Midbrain (tissue), 1 donor: Measurements from ENCODE around the gene MYO1E.
A peak's percentile ranks its signal among the peaks of the same experiment; 100 is the strongest.
"Not testable (repeated sequence)": the region's sequence is repeated elsewhere in the genome, so short reads cannot be mapped to it uniquely, and the experiment has no call there.

ENCODE experiments used
- DNase-seq: peaks from one replicate; lab custom pipeline; 2025; lab: John Stamatoyannopoulos, UW

The MYO1E gene

DNA sequence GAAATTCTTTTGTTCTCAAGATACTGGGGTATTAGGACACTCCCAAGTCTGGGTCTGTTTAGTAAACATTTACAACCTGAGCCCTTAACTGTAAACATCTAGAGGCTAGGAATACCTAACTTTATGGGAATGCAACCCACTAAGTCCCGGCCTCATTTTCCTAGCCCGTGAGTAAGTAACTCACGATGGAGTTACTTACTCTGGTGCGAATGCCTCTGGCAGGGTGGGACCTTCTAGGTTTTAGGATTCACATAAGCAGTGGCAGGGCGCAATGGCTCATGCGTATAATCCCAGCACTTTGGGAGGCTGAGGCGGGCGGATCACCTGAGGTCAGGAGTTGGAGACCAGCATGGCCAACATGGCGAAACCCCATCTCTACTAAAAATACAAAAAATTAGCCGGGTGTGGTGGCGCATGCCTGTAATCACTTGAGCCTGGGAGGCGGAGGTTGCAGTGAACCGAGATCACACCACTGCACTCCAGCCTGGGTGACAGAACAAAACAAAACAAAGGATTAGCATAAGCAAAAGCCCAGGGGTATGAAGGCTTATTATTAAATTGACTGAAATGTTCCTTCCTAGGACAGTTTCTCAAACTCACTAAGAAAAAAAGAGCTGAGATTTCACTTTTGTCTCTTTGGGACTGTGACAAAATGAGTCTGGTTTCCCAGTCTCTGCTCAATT is 14.7 kb upstream of the MYO1E start:
- not testable (repeated sequence) for DNase-seq

GRCh38 chr15:59385171-59385570 is 12.5 kb upstream of the MYO1E start:
- no peak for DNase-seq

DNA sequence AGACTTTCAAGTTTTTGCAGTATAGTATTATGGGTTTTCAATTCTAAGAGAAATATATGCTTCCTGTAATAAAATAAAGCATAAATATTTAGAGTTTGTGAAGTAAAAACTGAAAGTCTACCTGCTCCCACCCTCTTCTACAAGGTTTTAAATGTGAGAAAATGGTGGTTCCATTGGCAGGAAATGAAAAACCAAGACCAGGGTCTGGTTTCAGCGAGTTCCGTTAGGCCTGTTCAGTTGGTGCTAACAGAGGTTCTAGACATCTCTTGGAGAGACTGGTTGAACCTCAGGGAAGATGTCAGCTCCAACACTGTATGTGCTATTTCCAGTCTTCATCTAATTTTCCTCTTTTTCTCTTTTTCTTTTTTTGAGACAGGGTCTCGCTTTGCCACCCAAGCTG is 11.8 kb upstream of the MYO1E start:
- no peak for DNase-seq

- no peak for DNase-seq
These were observed 8.4 kb upstream of the MYO1E start for GRCh38 chr15:59380902-59381610.

GRCh38 chr15:59379531-59379930 is 6.9 kb upstream of the MYO1E start:
- no peak for DNase-seq

- no peak for DNase-seq
These were observed 6.2 kb upstream of the MYO1E start for GRCh38 chr15:59378855-59379254.

DNA sequence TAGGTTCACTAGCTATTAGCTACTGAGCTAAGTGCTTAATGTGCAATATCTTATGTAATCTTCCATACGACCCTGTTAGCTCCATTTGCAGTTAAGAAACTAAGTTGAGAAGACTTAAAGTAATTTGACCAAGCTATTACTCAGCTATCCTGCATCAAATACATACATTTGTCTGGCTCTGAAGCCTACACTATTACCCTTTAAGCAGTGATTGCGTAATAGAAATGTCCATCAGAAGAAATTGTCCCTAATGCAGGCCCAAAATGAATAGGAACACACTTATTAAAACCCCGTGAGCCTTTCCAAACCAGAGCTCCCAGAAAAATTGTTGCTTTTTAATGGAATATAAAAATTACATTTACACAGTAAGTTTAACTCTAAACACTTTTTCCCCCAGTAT is 5.3 kb upstream of the MYO1E start:
- DNase-seq, result no peak

DNA sequence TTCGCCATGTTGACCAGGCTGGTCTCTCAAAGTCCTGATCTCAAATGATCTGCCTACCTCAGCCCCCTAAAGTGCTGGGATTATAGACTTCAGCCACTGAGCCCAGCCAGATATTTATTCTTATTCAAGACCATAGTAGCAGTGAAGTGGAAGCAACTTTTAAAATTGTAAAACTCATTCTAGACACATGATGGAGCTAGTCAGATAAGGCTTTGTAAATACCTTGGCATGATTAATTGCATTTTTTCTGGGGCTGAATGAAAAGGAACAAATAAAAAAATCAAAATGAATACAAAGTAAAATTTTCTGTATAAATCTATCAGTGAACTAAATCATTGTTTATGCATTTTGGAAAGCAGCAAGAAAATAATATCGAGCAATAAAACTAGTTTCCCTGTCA is 4.1 kb upstream of the MYO1E start:
- peak; percentile 35 for DNase-seq

GRCh38 chr15:59373215-59373614 is 544 bp upstream of the MYO1E start:
- no peak for DNase-seq

DNA sequence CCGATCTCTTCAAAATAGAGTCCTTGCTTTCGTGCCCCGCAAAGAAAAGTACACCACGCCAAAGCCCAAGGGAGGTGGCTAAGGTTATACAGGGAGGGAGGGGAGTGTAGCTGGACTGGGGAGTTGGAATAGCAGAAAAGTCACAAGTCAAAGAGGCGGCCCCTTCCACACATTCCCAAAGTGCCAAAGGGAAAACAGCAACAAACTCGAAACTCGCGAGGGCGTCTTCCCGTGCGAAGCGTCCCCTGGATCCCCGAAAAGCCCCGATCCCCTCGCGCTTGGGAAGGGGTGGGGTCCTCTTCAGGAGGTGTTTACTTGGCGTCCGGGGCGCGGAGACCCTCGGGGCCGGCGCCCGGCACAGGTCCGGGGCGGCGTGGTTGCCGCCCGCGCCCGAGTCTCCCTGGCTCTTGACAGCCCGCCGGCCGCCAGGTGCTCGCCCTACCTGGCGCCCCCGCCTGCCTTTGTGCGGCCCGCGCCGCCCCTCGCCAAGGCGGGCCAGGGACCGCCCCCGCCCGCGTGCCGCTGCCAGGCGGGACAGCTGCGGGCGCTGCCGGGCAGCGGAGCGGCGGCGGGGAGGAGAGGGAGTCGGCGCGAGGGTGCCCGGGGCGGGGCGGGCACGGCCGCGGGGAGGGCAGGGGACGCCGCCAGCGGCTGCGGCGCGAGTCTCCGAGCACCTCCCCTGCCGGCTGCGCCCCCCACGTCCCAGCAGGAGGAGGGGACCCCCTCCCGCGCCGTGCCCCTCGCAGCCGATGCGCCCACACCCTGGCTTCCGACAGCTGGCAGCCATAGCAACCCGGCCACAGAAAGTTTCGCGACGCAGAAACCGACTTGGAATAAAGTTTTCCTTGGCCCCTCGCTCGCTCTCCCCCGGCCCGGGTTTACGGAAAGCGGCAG is 966 bp downstream of the MYO1E start:
- peak; percentile 51 for DNase-seq

DNA sequence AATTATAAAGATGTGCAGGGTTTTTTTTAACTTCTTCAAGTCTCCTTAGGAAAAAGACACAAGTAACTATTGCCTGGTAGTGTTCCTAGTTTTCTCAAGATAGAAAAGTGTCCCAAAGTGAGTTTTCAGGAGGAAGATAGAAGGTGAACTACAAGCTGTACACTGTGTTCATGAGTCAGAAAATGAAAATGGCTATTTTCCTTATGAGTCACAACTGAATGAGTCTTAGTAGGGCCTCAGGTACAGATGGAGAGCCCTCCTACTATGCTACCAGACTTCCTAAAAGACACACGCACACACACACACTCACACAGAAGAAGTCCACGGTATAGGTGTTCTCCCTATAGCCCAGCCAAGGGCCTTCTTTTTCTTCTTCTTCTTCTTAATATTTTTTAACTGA is 3.1 kb downstream of the MYO1E start:
- DNase-seq, result no peak

- DNase-seq, result peak; percentile 23
These were observed 5.6 kb downstream of the MYO1E start for GRCh38 chr15:59367022-59367451.

DNA sequence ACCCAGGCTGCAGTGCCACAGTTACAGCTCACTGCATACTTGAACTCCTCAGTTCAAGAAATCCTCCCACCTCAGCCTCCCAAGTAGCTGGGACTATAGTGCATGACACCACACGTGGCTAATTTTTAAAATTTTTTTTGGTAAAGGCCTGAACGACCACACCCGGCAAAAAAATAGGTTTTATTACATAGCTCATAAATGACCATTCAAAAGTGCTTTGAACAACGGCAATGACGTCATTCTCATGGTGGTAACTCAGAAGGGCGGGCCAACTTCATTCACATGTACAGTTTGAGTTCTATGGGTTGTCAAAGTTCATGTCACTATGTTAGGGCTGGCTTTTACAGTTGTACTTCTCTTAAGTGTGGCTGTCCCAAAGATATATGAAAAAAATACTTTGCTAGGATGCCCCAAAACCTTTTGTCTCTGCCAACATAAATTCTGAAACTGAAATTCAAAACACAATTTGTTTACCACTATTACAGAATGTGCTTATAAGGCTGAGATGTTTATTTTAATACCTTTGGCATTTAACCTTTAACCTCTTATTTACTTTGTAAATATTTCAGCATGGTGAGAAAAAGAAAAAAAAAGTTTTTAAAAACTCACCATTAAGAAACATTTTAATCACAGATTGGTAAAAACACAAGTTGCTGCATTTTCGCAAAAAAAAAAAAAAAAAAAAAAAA is 6.2 kb downstream of the MYO1E start:
- DNase-seq, result no peak

DNA sequence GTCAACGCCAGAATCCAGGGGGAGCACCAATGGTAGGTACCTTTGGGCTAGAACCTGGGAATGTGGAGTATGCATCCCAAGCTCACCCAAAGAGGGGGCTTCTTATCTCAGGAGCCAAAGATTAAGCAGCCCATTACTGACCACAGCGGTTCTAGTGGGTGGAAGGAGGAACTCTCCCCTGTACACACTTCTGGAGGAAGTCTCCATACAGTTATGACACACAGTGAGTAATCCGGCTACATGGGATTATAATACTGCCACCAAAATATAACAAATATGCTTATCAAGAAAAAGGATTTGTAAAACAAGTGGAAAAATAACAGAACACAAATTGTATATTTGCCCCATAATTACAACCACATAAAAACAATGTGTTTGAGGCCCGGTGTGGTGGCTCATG is 8.4 kb downstream of the MYO1E start:
- DNase-seq, result no peak

GRCh38 chr15:59362331-59362730 is 10.3 kb downstream of the MYO1E start:
- DNase-seq, result no peak

DNA sequence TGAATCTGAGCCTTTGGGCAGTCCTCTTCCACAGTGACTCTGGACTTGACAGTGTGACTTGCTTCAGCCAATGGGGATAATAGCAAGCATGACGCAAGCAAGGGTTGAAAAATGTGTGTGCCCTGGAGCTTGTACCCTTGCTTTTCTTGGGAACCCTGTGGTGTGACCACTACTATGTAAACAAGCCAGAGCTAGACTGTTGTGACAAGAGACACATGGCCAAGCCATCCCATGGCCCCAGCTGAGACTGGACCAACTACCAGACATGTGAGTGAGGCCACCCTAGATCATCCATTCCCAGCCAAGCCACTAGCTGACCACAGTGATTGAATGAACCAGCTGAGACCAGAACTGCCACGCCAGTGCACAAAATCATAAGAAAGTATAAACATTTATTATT is 11.8 kb downstream of the MYO1E start:
- DNase-seq, result no peak

GRCh38 chr15:59360305-59360704 is 12.4 kb downstream of the MYO1E start:
- DNase-seq, result no peak

GRCh38 chr15:59355730-59356129 is 16.9 kb downstream of the MYO1E start:
- no peak for DNase-seq

DNA sequence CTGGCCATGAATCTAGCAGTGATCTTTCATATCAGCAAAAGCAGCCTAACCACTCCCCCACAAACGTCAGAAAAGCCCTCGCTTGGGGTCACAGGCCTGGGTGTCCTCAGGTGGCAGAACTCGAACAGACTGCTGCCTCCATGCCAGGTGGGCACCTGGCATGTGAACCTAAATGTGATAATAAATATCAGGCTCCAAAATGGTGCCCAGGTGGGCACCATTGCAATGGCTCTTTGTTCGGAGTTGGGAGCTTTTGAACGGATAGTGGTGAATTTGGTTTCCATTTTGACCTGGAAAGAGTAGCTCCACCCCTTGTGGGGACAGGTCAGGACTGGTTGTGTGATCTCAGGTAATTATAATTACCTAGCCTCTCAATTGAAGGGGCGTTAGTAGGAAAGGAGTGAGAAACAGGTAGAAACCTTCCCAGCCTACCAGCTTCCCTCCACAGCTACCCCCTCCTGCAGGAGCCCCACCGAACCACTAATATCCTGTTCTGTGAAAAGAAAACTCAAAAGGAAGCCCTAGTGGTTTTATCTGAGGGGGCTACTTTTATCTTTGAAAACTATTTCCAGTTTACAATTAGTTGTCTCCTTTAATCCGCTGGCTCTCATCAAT is 18.1 kb downstream of the MYO1E start:
- DNase-seq, result no peak

GRCh38 chr15:59353994-59354416 is 18.7 kb downstream of the MYO1E start:
- no peak for DNase-seq

- no peak for DNase-seq
These were observed 20.0 kb downstream of the MYO1E start for GRCh38 chr15:59352683-59353082.

DNA sequence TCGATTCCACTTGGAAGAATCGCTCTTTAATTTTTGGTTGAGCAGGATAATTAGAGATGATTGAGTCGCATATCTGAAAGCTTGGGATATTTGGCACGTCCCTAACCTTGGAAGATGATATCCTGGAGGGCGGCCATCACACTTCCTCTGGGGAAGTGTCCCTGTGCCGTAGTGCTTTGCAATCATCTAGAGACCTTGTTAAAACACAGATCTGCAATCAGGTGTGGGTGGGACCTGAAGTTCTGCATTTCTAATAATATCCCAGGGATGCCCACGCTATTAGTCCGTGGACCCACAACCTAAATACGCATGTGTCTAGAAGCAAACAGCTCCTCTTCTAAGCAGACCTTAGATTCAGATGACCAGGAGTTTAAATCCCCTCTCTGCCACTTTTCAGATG is 20.5 kb downstream of the MYO1E start:
- no peak for DNase-seq
